GM18858 (cell line): ENCODE measurements around the gene METTL27.
A peak's percentile ranks its signal among the peaks of the same experiment; 100 is the strongest.
"Not testable (repeated sequence)": the region's sequence is repeated elsewhere in the genome, so short reads cannot be mapped to it uniquely, and the experiment has no call there.

Experiments
- ATAC-seq: cut with Tn5 transposase; IDR thresholded peaks from one replicate; pipeline ENCODE4 v1.9.1; 2021; ENCODE audit not compliant: unreplicated experiment

METTL27 gene

GRCh38 chr7:73842067-73842976 lies at the start of gene METTL27:
Gene METTL27, minus strand, starts transcription at chr7:73842516. Its CDS starts 376 bp downstream, at chr7:73842140.
- peak; percentile 81 for ATAC-seq

GRCh38 chr7:73891178-73891885 lies 49.0 kb upstream of the METTL27 start:
- ATAC-seq: no peak

DNA sequence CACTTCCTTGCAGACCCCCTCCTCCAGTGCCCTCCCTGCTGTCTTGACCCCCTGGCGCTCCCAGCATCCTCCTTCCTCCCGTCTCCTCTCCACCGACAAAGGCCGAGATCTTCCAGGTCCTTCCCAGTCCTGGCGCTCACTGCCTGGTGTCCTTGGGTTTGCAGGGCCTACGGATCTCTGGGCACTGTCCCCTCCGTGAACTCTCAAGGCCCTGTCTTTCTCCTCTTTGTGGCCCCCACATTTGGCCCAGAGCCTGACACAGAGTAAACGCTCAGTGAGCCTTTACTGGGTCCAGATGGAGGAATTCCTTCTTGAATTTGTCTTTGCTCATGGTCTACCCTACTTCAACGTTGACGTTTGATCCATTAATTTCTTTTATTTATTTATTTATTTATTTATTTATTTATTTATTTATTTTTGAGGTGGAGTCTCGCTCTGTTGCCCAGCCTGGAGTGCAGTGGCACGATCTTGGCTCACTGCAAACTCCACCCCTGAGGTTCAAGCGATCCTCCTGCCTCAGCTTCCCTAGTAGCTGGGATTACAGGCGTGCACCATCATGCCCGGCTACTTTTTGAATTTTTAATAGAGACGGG lies 48.3 kb upstream of the METTL27 start:
- ATAC-seq: no peak

- ATAC-seq: no peak
These were observed 46.6 kb upstream of the METTL27 start for GRCh38 chr7:73888959-73889358.

DNA sequence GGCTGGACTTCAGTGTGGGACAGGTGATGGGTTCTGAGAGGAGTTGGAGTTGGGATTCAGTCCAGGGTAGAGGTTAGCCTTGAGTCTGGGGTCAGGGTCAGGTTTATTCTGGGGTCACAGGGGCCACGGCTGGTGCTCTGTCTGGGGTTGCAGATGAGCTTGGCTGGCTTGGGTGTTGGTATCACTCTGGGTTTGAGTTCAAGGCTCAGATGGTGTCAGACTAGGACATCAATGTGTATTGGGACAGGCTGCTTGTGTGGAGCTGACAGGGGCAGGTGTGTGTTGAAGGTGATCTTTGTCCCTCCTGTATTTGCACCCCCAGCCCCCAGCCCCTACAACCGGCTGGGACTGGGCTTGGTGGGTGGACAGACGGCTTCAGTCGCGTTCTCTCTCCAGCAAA lies 45.4 kb upstream of the METTL27 start:
- ATAC-seq: no peak

DNA sequence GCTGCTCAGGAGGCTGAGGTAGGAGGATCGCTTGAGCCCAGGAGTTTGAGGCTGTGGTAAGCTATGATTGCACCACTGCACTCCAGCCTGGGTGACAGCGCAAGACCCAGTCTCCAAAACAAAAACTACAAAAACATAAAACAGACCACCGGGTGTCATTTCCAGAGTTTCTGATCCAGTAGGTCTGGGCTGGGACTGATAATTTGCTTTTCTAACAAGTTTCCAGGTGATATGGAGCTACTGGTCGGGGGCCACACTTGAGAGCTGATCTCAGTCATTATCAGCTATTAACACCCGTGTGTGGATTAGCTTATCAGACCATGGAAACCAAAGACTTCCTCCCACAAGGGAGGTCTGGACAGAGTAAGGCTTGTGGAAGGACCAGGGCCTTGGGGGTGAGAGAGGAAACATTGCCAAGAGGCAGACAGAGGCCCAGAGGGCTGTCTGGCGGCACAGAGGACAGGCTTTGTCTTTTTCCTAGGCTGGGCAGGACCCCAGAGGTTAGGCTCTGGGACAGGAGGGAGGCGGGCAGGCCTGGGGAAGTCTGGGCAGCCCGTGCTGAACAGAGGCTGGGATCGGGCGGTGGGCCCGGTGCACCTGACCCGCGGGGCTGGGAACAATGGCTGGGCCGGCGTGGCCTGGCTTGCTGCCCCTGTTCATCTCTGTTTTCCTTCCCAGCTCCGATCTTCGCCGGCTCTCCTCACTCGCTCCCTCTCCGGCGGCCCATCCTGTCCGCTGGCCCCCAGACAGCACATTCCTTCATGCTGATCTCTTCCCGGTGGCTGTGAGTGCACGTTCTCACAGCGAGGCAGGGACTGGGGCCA lies 43.9 kb upstream of the METTL27 start:
- no peak for ATAC-seq

- no peak for ATAC-seq
These were observed 43.2 kb upstream of the METTL27 start for GRCh38 chr7:73885433-73885974.

DNA sequence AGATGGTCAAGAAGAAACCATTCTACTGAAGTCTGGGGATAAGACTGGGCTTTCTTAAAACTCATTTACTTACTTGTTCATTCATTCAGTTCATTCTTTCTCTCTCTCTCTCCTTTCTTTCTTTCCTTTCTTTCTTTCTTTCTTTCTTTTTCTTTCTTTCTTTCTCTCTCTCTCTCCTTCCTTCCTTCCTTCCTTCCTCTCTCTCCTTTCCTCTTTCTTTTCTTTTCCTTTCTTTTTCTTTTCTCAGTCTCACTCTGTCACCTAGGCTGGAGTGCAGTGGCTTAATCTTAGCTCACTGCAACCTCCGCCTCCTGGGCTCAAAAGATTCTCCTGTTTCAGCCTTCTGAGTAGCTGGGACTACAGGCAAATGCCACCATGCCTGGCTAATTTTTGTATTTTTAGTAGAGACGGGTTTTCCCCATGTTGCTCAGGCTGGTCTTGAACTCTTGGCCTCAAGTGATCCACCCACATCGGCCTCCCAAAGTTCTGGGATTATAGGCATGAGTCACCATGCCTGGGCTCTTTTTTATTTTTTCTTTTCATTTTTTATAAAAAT lies 42.6 kb upstream of the METTL27 start:
- ATAC-seq: not testable (repeated sequence)

DNA sequence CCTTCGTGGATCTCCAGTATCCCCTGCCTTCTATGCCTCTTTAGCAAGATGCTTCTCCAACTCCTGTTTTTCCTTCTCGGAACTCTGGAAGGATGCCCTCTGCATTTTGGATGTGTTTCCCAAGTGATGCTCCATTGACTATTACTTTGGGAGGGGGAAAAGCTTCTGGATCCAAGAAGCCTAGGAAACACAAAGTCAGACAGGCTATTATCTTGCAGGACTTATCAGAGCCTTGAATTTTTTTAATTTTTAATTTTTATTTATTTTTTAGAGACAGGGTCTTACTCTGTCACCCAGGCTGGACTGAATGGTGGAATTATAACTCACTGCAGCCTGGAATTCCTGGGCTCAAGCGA lies 39.7 kb upstream of the METTL27 start:
- no peak for ATAC-seq

GRCh38 chr7:73881352-73882046 lies 39.2 kb upstream of the METTL27 start:
- ATAC-seq: no peak

DNA sequence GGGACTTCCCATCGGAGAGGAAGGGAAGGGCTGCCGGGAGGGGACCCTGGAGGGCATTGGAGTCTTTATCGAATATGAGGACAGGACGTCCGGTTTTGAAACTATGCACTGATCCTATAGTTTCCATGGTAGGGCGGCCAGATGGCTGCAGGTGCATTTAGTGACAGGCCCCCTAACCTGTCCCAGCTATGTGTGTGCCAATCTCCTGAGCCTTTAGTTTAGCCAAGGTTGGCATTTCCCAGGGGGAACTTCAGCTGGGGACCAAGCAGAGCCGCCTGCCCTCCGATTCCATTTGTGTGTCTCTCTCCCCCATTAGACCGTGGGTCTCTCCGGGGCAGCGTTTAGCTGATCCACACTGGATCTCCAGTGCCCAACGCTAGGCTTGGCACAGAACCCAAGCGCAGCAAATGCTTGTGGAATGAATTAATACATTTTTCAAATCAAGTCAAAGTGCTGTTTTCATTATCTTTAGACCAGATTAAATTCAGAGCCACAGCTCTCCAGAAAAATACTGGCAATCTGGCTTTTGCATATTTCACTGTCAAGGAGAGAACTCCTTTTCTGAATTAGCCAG lies 38.5 kb upstream of the METTL27 start:
- no peak for ATAC-seq

DNA sequence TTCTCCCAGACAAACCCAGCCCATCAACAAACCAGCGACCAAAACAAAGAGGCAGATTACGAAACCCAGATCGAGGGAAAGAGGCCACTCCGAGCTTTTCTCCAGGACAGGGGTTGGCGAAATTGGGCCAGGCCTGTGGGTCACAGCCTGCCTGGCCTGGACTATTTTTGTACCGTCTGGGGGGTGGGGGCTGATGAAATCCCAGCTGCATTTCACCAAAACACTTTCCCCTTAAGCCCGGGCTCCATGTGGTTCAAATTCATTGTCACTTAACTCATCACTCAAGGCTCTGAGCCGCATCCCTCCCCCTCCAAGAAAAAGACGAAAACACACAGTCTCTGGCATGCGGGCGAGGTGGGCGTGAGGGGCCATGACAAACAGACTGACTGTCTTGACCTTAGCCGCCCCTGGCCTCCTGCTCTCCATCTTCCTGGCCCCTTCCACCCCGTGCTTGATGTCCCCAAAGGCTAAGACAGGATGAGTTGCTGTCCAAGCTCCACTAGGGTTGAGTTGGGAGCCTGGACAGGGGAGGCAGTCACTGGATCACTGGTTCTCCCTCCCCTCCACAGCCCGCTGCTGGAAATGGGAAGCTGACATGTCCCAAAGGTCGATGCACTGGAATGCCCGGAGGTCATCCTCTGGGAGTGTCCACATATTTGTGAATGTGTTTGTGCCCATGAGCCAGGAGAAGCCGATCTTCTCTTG lies 37.8 kb upstream of the METTL27 start:
- ATAC-seq: no peak

GRCh38 chr7:73876973-73877372 lies 34.7 kb upstream of the METTL27 start:
- no peak for ATAC-seq

DNA sequence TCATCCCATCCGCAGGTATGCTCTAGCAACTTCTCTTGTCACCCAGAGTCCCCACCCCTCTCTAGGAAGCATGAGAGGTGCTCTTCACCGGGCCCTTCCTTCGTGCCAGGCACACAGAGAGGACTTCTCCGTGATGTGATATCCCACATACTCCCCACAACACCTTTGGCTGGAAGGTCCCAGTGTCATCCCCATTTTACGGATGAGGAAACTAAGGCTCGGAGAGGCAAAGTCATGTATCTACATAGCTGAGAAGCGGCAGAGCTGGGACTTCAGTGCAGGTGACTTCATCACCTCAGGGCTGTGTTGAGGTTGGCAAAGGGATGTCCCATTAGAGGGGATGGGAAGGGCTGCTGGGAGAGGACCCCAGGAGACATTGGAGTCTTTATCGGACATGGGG lies 34.0 kb upstream of the METTL27 start:
- no peak for ATAC-seq

- no peak for ATAC-seq
These were observed 30.0 kb upstream of the METTL27 start for GRCh38 chr7:73872056-73872908.

- no peak for ATAC-seq
These were observed 29.1 kb upstream of the METTL27 start for GRCh38 chr7:73871163-73872011.

DNA sequence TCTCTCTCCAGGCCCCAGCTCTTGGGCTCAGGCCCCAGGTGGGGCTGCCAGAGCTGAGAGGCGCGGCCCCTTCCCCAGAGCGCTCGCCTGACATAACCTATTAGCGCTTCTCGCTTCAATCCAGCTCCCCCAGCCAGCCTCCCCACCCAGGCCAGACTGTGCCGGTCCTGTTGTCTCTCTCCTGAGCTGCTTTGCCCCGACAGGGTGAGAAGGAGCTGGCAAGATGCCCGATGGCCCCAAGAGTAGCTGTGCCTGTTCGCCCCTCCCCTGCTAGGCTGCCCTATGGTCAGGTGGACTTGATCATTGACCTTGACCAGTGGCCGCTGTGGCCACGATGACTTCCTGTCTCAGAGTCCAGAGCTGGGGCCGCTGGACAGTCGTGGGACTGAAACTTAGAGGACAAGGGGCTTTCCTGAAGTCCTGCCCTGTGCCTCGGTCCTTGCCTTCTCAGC lies 27.8 kb upstream of the METTL27 start:
- ATAC-seq: no peak
